Activated CD8-positive, alpha-beta T cell treated with anti-CD3 and anti-CD28 coated beads for 36 hours (primary cell): ENCODE results near the gene KIAA0753. TPM values are rescaled to one million over a fixed set of nuclear protein-coding genes. Genes with fewer than 3 reads are reported as not detected.

ENCODE experiments used
- ATAC-seq: fragments of 200-7000 bp; cut with Tn5 transposase; one replicate; pipeline ENCODE4 v1.10.0; 2021; ENCODE audit warnings: mild to moderate bottlenecking, moderate library complexity
- CTCF ChIA-PET: fragments of 350-600 bp; sonication (Branson Sonifier 250); formaldehyde crosslinking; loops from one replicate; lab custom pipeline; 2021; ENCODE audit warnings: antibody characterized with exemption; lab: Charles Lee
- POLR2A ChIA-PET: fragments of 350-600 bp; sonication (Branson Sonifier 250); formaldehyde crosslinking; loops from one replicate; lab custom pipeline; 2021; ENCODE audit warnings: antibody characterized with exemption; lab: Charles Lee
- DNase-seq: peaks from one replicate; pipeline ENCODE4 v3.0.0-alpha.2; 2020
- H3K27ac Mint-ChIP-seq: one replicate; pipeline ENCODE4 v1.8.0; 2021; ENCODE audit warnings: mild to moderate bottlenecking, mixed read lengths
- H3K27me3 Mint-ChIP-seq: one replicate; pipeline ENCODE4 v1.8.0; 2021; ENCODE audit warnings: mixed read lengths
- H3K36me3 Mint-ChIP-seq: one replicate; pipeline ENCODE4 v1.8.0; 2021; ENCODE audit warnings: low read depth, mixed read lengths
- H3K4me1 Mint-ChIP-seq: one replicate; pipeline ENCODE4 v1.8.0; 2021; ENCODE audit warnings: low read depth, mixed read lengths
- H3K4me3 Mint-ChIP-seq: one replicate; pipeline ENCODE4 v1.8.0; 2021; ENCODE audit warnings: mild to moderate bottlenecking, moderate library complexity, mixed read lengths
- H3K9me3 Mint-ChIP-seq: one replicate; pipeline ENCODE4 v1.8.0; 2021; ENCODE audit warnings: mixed read lengths
- intact Hi-C: fragments of 100-400 bp; cut with micrococcal nuclease; formaldehyde crosslinking; loops from one replicate; pipeline ENCODE4 v1.10.0; 2022
- microRNA-seq: library from miRNA; unstranded; fragments of <30 nt; microRNA quantifications from one replicate; pipeline ENCODE4 v1.2.0, GENCODE V29; 2022; ENCODE audit warnings: borderline microRNAs expressed, borderline replicate concordance
- total RNA-seq, 2 experiments: library from RNA; stranded (reverse); gene quantifications; one replicate each; pipeline ENCODE4 v1.2.3, GENCODE V29; 2021
- TF ChIP-seq, protein P1 (sequence below): fragments of 200-600 bp; IDR thresholded peaks from one replicate; pipeline ENCODE4 v1.8.0; 2022; ENCODE audit warnings: antibody characterized with exemption, mild to moderate bottlenecking

KIAA0753 gene
- total RNA-seq, 2 experiments from 2014 or later, result 16.5 to 17.3 TPM

- ChIA-PET POLR2A (no interaction called here), CTCF (no interaction called here)
These were observed 108.9 kb downstream of the KIAA0753 start for GRCh38 chr17:6531575-6531974.

DNA sequence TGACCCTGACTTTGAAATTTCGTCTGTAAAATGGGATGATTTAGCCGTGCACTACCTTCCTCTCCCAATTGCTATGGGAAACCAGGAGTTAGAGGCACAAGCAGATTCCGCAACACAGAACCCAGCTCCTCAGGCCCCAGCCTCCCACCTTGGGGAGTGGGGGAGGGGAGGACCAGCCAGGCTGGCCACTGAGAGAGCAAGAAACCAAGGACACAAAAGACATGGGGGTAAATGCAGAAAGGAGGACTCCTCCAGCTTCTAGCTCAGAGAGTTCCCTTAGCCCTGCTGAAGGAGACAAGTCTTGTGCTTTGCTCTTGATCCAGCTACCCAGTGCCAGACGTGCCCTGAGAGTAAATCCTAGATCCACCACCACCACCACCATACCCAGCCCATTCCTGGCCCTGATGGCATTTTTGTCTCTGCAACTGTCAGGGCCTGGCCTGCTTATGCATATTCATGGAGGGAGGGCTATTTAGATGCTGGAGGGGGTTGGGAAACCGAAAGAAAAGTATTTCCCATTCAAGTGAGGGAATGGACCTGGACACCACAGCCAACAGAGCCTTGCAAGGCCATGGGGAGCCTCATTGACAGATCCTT, 110.1 kb downstream of the KIAA0753 start:
- no peaks in the 10 kb centered on the region for H3K9me3 Mint-ChIP-seq
- intact Hi-C loops, result no loop called here
- POLR2A ChIA-PET, result no interaction called here
- TF ChIP-seq, protein P1, sequence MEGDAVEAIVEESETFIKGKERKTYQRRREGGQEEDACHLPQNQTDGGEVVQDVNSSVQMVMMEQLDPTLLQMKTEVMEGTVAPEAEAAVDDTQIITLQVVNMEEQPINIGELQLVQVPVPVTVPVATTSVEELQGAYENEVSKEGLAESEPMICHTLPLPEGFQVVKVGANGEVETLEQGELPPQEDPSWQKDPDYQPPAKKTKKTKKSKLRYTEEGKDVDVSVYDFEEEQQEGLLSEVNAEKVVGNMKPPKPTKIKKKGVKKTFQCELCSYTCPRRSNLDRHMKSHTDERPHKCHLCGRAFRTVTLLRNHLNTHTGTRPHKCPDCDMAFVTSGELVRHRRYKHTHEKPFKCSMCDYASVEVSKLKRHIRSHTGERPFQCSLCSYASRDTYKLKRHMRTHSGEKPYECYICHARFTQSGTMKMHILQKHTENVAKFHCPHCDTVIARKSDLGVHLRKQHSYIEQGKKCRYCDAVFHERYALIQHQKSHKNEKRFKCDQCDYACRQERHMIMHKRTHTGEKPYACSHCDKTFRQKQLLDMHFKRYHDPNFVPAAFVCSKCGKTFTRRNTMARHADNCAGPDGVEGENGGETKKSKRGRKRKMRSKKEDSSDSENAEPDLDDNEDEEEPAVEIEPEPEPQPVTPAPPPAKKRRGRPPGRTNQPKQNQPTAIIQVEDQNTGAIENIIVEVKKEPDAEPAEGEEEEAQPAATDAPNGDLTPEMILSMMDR, result no peak
- no peak for DNase-seq
- no peak for ATAC-seq
- no peaks in the 10 kb centered on the region for H3K27me3 Mint-ChIP-seq
- H3K27ac Mint-ChIP-seq, result no peak overlapping the region
- H3K4me3 Mint-ChIP-seq, result no peak overlapping the region
- H3K4me1 Mint-ChIP-seq, result no peaks in the 10 kb centered on the region
- H3K36me3 Mint-ChIP-seq, result no peaks in the 10 kb centered on the region
- CTCF ChIA-PET, result no interaction called here

More at GRCh38 chr17:6531575-6531974, 108.9 kb downstream of the KIAA0753 start:
- no peak for ATAC-seq
- Mint-ChIP-seq H3K4me1 (no peaks in the 10 kb centered on the region), H3K36me3 (no peaks in the 10 kb centered on the region), H3K4me3 (no peak overlapping the region), H3K27ac (no peak overlapping the region), H3K9me3 (no peaks in the 10 kb centered on the region), H3K27me3 (no peaks in the 10 kb centered on the region)
- DNase-seq, result no peak
- intact Hi-C loops, result no loop called here
- TF ChIP-seq, protein P1, result no peak

- DNase-seq (no peak), ATAC-seq (no peak)
- no peaks in the 10 kb centered on the region for H3K27me3 Mint-ChIP-seq
- intact Hi-C loops, result no loop called here
- no peaks in the 10 kb centered on the region for H3K9me3 Mint-ChIP-seq
- ChIA-PET CTCF (no interaction called here), POLR2A (no interaction called here)
- H3K36me3 Mint-ChIP-seq, result no peaks in the 10 kb centered on the region
- no peak overlapping the region for H3K27ac Mint-ChIP-seq
- TF ChIP-seq, protein P1, result no peak
- H3K4me3 Mint-ChIP-seq, result no peak overlapping the region
- no peaks in the 10 kb centered on the region for H3K4me1 Mint-ChIP-seq
These were observed 112.0 kb downstream of the KIAA0753 start for GRCh38 chr17:6528557-6528956.

Small RNAs within 50 kb of the gene (microRNA-seq; reads per million reads assigned to microRNA genes)
- gene MIR4520-1, result not detected
- not detected for gene MIR4520-2

Other genes with a start within 250 kb of the KIAA0753 start
- gene AIPL1, start 205.6 kb downstream of the KIAA0753 start, total RNA-seq, result not detected
- gene PIMREG, start 196.3 kb downstream of the KIAA0753 start, total RNA-seq, result 1 to 10 TPM; 3.7 to 4.6 TPM
- gene PITPNM3, start 84.2 kb downstream of the KIAA0753 start, total RNA-seq, result under 1 TPM; 0.87 to 0.92 TPM
- gene TXNDC17, start 349 bp upstream of the KIAA0753 start, total RNA-seq, result 100 to 1,000 TPM in 1 of 2 experiments, 10 to 100 TPM in 1; 100.0 to 103 TPM
- 10 to 100 TPM; 21.0 to 24.4 TPM for gene MED31, start 10.9 kb upstream of the KIAA0753 start, total RNA-seq
- 1 to 10 TPM; 1.1 to 1.6 TPM for gene C17orf100, start 11.1 kb upstream of the KIAA0753 start, total RNA-seq
- gene SLC13A5, start 72.7 kb upstream of the KIAA0753 start, total RNA-seq, result not detected
- 10 to 100 TPM; 15.2 to 18.4 TPM for gene XAF1, start 115.3 kb upstream of the KIAA0753 start, total RNA-seq
- gene FBXO39, start 135.5 kb upstream of the KIAA0753 start, total RNA-seq, result not detected
- gene TEKT1, start 191.0 kb upstream of the KIAA0753 start, total RNA-seq, result not detected